AG04450 (cell line): ENCODE measurements around the gene PCDHA9. TPM values are rescaled to one million over a fixed set of nuclear protein-coding genes. Genes with fewer than 3 reads are reported as not detected.

ENCODE experiments used
- polyA plus RNA-seq: library from polyadenylated mRNA; depleted of rRNA; stranded (reverse); fragments of >200 nt; gene quantifications from 2 replicates; pipeline ENCODE4 v1.2.3, GENCODE V29; 2011; rRNA removed

Gene PCDHA9
- polyA plus RNA-seq, 1 experiment = 0.02 TPM

Other genes starting within 250 kb of the PCDHA9 start
- gene CD14, start 215.2 kb upstream of the PCDHA9 start, polyA plus RNA-seq = 0.29 and 0.71 TPM in 2 replicates
- gene TMCO6, start 208.9 kb upstream of the PCDHA9 start, polyA plus RNA-seq = 5.0 and 5.7 TPM in 2 replicates
- gene NDUFA2, start 200.8 kb upstream of the PCDHA9 start, polyA plus RNA-seq = 64.0 and 85.6 TPM in 2 replicates
- 118 and 136 TPM in 2 replicates for gene IK, start 200.6 kb upstream of the PCDHA9 start, polyA plus RNA-seq
- 13.6 and 14.3 TPM in 2 replicates for gene WDR55, start 183.5 kb upstream of the PCDHA9 start, polyA plus RNA-seq
- gene DND1, start 174.8 kb upstream of the PCDHA9 start, polyA plus RNA-seq = 0.14 and 0.31 TPM in 2 replicates
- 93.6 and 98.8 TPM in 2 replicates for gene HARS1, start 157.0 kb upstream of the PCDHA9 start, polyA plus RNA-seq
- 39.9 and 48.6 TPM in 2 replicates for gene HARS2, start 156.9 kb upstream of the PCDHA9 start, polyA plus RNA-seq
- 66.6 and 82.8 TPM in 2 replicates for gene ZMAT2, start 147.9 kb upstream of the PCDHA9 start, polyA plus RNA-seq
- 0.06 and 0.09 TPM in 2 replicates for gene PCDHA1, start 62.2 kb upstream of the PCDHA9 start, polyA plus RNA-seq
- 0.05 and 0.07 TPM in 2 replicates for gene PCDHA2, start 53.5 kb upstream of the PCDHA9 start, polyA plus RNA-seq
- 0.20 and 0.27 TPM in 2 replicates for gene PCDHA3, start 47.3 kb upstream of the PCDHA9 start, polyA plus RNA-seq
- gene PCDHA4, start 41.3 kb upstream of the PCDHA9 start, polyA plus RNA-seq = not detected in 2 replicates
- 0.02 TPM in 1 of 2 replicates, not detected in the other for gene PCDHA5, start 26.8 kb upstream of the PCDHA9 start, polyA plus RNA-seq
- gene PCDHA6, start 20.4 kb upstream of the PCDHA9 start, polyA plus RNA-seq = 0.02 and 0.09 TPM in 2 replicates
- gene PCDHA7, start 14.1 kb upstream of the PCDHA9 start, polyA plus RNA-seq = 0.09 and 0.14 TPM in 2 replicates
- gene PCDHA8, start 7.2 kb upstream of the PCDHA9 start, polyA plus RNA-seq = 0.01 TPM in 1 of 2 replicates, not detected in the other
- 0.01 and 0.02 TPM in 2 replicates for gene PCDHA10, start 7.5 kb downstream of the PCDHA9 start, polyA plus RNA-seq
- not detected in 2 replicates for gene PCDHA11, start 20.6 kb downstream of the PCDHA9 start, polyA plus RNA-seq
- not detected in 2 replicates for gene PCDHA12, start 26.9 kb downstream of the PCDHA9 start, polyA plus RNA-seq
- gene PCDHA13, start 33.7 kb downstream of the PCDHA9 start, polyA plus RNA-seq = not detected in 2 replicates
- 0.02 and 0.04 TPM in 2 replicates for gene PCDHAC1, start 77.9 kb downstream of the PCDHA9 start, polyA plus RNA-seq
- gene PCDHAC2, start 118.1 kb downstream of the PCDHA9 start, polyA plus RNA-seq = not detected in 2 replicates
- not detected in 2 replicates for gene PCDHB1, start 203.0 kb downstream of the PCDHA9 start, polyA plus RNA-seq
- gene PCDHB2, start 246.2 kb downstream of the PCDHA9 start, polyA plus RNA-seq = 0.86 and 1.1 TPM in 2 replicates